Gastrocnemius medialis (tissue), 4 donors: Measurements from ENCODE around the gene ZDHHC22. TPM values are rescaled to one million over a fixed set of nuclear protein-coding genes. Genes with fewer than 3 reads are reported as not detected.

Experiments
- ATAC-seq, 2 donors: fragments of 150-250 bp; one replicate each; pipeline ENCODE4 v1.9.1; 2016
- DNase-seq, 2 donors: peaks; one replicate each; pipeline ENCODE4 v3.0.0-alpha.2; 2019
- H3K27ac ChIP-seq, 4 donors: fragments of 200-600 bp; sonication (generic); 1 replicate in 1 of 4; 2 replicates in 3 of 4; pipeline ENCODE4 v1.5.1; 2016 to 2018; ENCODE audit warnings: mild to moderate bottlenecking in 2 of 4, moderate library complexity in 1 of 4
- H3K27me3 ChIP-seq, 3 donors: fragments of 200-600 bp; sonication (generic) in 2 of 3; 1 replicate in 1 of 3; 2 replicates in 2 of 3; pipeline versions ENCODE4 v1.5.1 to v1.6.0; 2016 to 2019; ENCODE audit warnings: mild to moderate bottlenecking in 1 of 3, moderate library complexity in 1 of 3
- H3K36me3 ChIP-seq, 2 donors: fragments of 200-600 bp; sonication (generic) in 1 of 2; one replicate each; pipeline ENCODE4 v1.5.1; 2017 to 2018
- H3K4me1 ChIP-seq, 2 donors: fragments of 200-600 bp; sonication (generic) in 1 of 2; one replicate each; pipeline ENCODE4 v1.5.1; 2016 to 2017; ENCODE audit warnings: mild to moderate bottlenecking in 2 of 2
- H3K4me3 ChIP-seq, 4 donors: fragments of 200-600 bp; sonication (generic) in 3 of 4; 1 replicate in 1 of 4; 2 replicates in 3 of 4; pipeline ENCODE4 v1.5.1; 2016 to 2019; ENCODE audit warnings: mild to moderate bottlenecking in 2 of 4
- H3K9me3 ChIP-seq, 3 donors: fragments of 200-600 bp; sonication (generic) in 2 of 3; 1 replicate in 1 of 3; 2 replicates in 2 of 3; pipeline ENCODE4 v1.5.1; 2016 to 2019
- POLR2A ChIP-seq, 2 donors: fragments of 450-650 bp; IDR thresholded peaks; one replicate each; pipeline ENCODE4 v1.6.1; 2017; ENCODE audit warnings: antibody characterized with exemption in 2 of 2, mild to moderate bottlenecking in 2 of 2, moderate library complexity in 2 of 2
- in situ Hi-C, 4 donors: fragments of 200-750 bp; cut with MboI; loops; one replicate each; pipeline versions ENCODE4 v1.15.0 to v1.8.0; 2017; ENCODE audit warnings: low sequenced_read_pairs in 4 of 4
- intact Hi-C: fragments of 100-400 bp; cut with DNase I; formaldehyde crosslinking; loops from one replicate; pipeline ENCODE4 v1.15.1; 2023; ENCODE audit warnings: low total_unique reads
- total RNA-seq, 4 donors: library from RNA; depleted of rRNA; stranded (reverse); fragments of >200 nt; gene quantifications; one replicate each; pipeline versions ENCODE4 v1.1.0 to v1.2.3, GENCODE V29; 2016
- TF ChIP-seq, protein P1 (sequence below), 5 experiments: fragments of 450-650 bp in 3 of 5; fragments of 200-600 bp in 2 of 5; sonication (generic) in 2 of 5; IDR thresholded peaks in 4 of 5; conservative IDR thresholded peaks in 1 of 5; 1 replicate in 4 of 5; 2 replicates in 1 of 5; pipeline ENCODE4 v1.5.1; 2016 to 2019; ENCODE audit warnings: antibody characterized with exemption in 5 of 5, mild to moderate bottlenecking in 3 of 5, moderate library complexity in 3 of 5

Gene ZDHHC22
- total RNA-seq, 4 donors from 2014 or later: not detected

DNA sequence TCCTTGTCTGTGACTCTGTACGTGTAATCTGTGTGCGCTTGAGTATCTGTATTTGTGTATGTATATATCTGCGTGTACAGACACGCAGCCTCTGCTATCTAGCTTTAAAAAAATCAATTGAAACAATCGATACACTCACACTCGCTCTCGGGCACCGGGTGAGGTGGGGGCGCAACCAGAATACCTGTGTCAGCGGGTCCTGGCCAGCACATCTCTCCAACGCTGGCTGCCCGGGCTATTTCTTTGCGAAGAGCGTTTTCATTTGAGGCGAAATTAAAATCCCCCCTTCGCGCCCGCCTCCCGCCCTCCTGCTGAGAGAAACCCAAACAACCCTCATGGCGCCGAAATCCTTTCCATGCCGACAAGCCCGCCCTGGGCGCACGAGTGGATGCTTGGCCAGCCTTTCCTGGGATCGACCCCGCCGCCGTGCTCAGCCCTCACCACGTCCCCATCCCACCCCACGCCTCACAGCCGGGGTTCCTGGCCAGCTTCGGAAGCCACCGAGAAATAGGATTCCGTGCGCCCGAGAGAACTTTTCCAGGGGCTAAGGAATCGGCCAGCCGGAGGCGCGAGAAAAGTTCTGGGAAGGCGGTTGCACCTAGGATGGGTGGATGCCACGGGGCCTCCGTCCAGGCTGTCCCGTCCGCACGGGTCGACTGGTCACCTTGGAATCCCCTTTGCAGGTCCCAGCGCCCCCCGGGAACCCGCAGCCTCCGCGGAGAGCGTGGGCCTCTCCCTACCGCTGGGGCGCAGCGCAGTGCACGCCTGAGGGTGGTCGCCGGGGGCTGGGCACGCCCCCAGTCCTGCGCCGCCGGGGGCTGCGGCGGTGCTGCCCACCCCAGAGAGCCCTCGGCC is 1.0 kb downstream of the ZDHHC22 start:
- TF ChIP-seq POLR2A (IDR thresholded peaks at IDR 0.05): no peak
- TF ChIP-seq, protein P1, sequence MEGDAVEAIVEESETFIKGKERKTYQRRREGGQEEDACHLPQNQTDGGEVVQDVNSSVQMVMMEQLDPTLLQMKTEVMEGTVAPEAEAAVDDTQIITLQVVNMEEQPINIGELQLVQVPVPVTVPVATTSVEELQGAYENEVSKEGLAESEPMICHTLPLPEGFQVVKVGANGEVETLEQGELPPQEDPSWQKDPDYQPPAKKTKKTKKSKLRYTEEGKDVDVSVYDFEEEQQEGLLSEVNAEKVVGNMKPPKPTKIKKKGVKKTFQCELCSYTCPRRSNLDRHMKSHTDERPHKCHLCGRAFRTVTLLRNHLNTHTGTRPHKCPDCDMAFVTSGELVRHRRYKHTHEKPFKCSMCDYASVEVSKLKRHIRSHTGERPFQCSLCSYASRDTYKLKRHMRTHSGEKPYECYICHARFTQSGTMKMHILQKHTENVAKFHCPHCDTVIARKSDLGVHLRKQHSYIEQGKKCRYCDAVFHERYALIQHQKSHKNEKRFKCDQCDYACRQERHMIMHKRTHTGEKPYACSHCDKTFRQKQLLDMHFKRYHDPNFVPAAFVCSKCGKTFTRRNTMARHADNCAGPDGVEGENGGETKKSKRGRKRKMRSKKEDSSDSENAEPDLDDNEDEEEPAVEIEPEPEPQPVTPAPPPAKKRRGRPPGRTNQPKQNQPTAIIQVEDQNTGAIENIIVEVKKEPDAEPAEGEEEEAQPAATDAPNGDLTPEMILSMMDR (IDR thresholded peaks at IDR 0.05 in 4 of 5, conservative IDR thresholded peaks at IDR 0.05 in 1 of 5): peak in 1 of 5 experiments; percentile 16
- Histone ChIP-seq H3K27ac (no peak overlapping the region), H3K4me1 (peaks cover 10 to 23% of the 10 kb centered on the region in 2 donors), H3K36me3 (no peaks in the 10 kb centered on the region), H3K27me3 (peaks cover 51 to 65% (median 55%) of the 10 kb centered on the region in 3 donors), H3K9me3 (no peaks in the 10 kb centered on the region), H3K4me3 (peak overlapping the region; percentile 42 to 54 (median 50))
- intact Hi-C loops (no loop called here), in situ Hi-C loops (no loop called here)
- ATAC-seq (no peak), DNase-seq (no peak)

DNA sequence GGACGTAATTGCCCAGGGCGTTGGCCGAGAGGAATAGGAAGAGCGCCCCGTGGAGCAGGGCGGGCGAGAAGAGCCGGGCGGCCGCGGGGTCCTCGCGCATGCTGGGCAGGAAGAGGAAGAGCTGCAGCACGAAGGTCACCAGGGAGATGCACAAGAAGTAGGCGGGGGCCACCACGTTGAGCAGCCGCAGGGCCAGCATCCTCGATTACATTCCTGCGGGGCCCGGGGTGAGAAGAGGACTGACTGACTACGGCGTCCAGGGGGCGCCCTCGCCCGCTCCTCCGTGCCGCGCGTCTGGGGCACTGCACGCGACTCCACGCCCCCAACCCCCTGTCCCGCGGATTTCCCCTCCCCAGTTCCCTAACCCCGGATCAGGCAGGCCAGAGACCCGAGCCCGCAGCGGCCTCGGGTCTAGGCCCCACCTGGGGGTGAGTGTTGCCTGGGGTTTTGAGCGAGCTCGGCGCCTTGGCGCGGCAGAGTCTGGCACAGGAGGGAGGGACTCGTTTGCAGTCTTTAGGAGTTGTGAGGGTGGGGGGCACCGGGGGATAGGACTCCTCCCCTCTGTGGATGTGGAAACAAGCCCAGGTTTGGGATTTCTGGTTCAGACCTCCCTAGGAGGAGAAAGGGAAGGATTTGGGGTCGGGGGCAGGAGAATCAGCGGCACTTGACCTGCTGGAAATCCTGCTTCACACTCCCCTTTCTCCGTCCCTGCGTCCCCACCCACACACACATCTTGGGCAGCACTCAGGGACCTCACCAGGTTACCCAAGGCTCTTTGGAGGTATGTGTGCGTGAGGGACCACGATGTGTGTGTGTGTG is 1.8 kb downstream of the ZDHHC22 start:
- DNase-seq (no peak), ATAC-seq (peak in 1 of 2 donors; percentile 32)
- H3K4me3 ChIP-seq: peak overlapping the region; percentile 32 to 54 (median 44)

DNA sequence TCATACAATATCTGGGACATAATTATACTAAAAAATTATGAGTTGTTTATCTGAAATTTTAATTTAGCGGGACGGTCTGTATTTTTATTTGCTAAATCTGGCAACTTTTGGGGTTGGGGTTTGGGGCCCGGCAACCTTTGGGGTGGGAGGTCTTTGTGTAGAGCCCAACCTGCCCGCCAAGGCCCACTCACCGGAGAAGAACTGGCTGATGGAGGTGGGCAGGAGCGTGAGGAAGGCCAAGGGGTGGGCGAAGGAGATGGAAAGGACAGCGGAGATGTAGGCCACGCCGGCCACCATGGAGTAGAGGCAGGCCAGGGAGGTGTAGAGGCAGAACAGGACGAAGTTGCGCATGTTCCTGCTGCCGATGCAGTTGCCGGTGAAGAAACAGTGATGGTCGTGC is 2.6 kb downstream of the ZDHHC22 start:
- Histone ChIP-seq H3K9me3 (no peaks in the 10 kb centered on the region), H3K27ac (no peak overlapping the region), H3K4me3 (no peak overlapping the region), H3K27me3 (peaks cover 52 to 65% (median 62%) of the 10 kb centered on the region in 3 donors), H3K36me3 (no peaks in the 10 kb centered on the region), H3K4me1 (peaks cover 10 to 23% of the 10 kb centered on the region in 2 donors)
- DNase-seq (no peak), ATAC-seq (no peak)
- TF ChIP-seq, protein P1 (IDR thresholded peaks at IDR 0.05 in 4 of 5, conservative IDR thresholded peaks at IDR 0.05 in 1 of 5): no peak
- TF ChIP-seq POLR2A (IDR thresholded peaks at IDR 0.05): no peak
- intact Hi-C loops (loop anchor here (5.0 kb wide), 1 partner anchor 163 kb away; no protein-coding TSS in a partner anchor), in situ Hi-C loops (no loop called here)

More for the DNA sequence above, 1.8 kb downstream of the ZDHHC22 start:
- Histone ChIP-seq H3K27me3 (peaks cover 52 to 65% (median 62%) of the 10 kb centered on the region in 3 donors), H3K36me3 (no peaks in the 10 kb centered on the region), H3K4me1 (peaks cover 10 to 23% of the 10 kb centered on the region in 2 donors), H3K9me3 (no peaks in the 10 kb centered on the region), H3K27ac (no peak overlapping the region)
- in situ Hi-C loops: no loop called here
- intact Hi-C loops: loop anchor here (5.0 kb wide), 1 partner anchor 163 kb away; no protein-coding TSS in a partner anchor
- TF ChIP-seq, protein P1 (IDR thresholded peaks at IDR 0.05 in 4 of 5, conservative IDR thresholded peaks at IDR 0.05 in 1 of 5): peak in 3 of 5 experiments; percentile 35 to 48 (median 37)
- TF ChIP-seq POLR2A (IDR thresholded peaks at IDR 0.05): no peak

DNA sequence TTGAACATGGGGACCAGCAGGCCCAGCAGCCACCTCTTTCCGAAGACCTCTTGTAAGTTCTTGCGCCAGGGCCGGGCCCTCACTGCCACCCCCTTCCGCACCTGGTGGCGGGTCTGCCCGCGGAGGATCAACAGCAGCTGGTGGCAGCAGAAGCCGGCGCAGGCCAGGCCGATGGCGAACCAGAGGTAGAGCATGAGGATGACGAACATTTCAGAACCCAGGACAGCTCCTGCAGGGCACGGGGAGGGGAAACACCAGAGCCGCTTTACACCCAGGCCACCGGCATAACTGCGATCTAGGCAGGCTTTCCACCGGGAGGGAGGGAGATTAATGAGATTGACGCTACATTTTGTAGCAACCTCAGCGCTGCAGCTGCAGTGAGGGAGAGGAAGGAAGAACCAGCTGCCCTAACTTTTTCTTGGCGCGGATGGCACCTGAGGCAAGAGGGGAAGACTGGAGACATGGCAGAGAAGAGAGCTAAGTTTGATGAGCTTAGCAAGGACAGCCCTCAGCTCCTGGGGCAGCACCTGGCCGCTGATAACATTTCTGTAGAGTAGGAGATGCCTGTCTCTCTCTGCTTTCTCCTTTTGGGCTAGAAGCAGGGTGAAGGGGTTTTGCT is 7.8 kb downstream of the ZDHHC22 start:
- in situ Hi-C loops: no loop called here
- DNase-seq: no peak

More for the DNA sequence above, 7.8 kb downstream of the ZDHHC22 start:
- no peaks in the 10 kb centered on the region for H3K4me1 ChIP-seq
- no peak for ATAC-seq
- no peak overlapping the region for H3K4me3 ChIP-seq
- no peak overlapping the region for H3K27ac ChIP-seq
- peaks cover 24 to 26% (median 25%) of the 10 kb centered on the region in 3 donors for H3K27me3 ChIP-seq
- TF ChIP-seq POLR2A (IDR thresholded peaks at IDR 0.05): no peak
- TF ChIP-seq, protein P1 (IDR thresholded peaks at IDR 0.05 in 4 of 5, conservative IDR thresholded peaks at IDR 0.05 in 1 of 5): no peak
- intact Hi-C loops: no loop called here
- no peaks in the 10 kb centered on the region for H3K36me3 ChIP-seq
- no peaks in the 10 kb centered on the region for H3K9me3 ChIP-seq
